Breast epithelium (tissue), 4 donors: Measurements from ENCODE around the gene MCM3. TPM values are rescaled to one million over a fixed set of nuclear protein-coding genes. Genes with fewer than 3 reads are reported as not detected.

Experiments
- DNase-seq, 2 donors: peaks; one replicate each; pipeline ENCODE4 v3.0.0-alpha.2; 2019; ENCODE audit warnings: low spot score in 2 of 2
- H3K27ac ChIP-seq, 2 donors: fragments of 200-600 bp; sonication (generic) in 1 of 2; one replicate each; pipeline ENCODE4 v1.5.1; 2016 to 2019; ENCODE audit warnings: mild to moderate bottlenecking in 1 of 2
- H3K27me3 ChIP-seq, 2 donors: fragments of 200-600 bp; sonication (generic) in 1 of 2; one replicate each; pipeline versions ENCODE4 v1.5.1 to v1.6.0; 2017 to 2019; ENCODE audit warnings: control low read depth in 1 of 2, mild to moderate bottlenecking in 1 of 2
- H3K36me3 ChIP-seq: fragments of 200-600 bp; one replicate; pipeline ENCODE4 v1.5.1; 2019
- H3K4me1 ChIP-seq, 2 donors: fragments of 200-600 bp; sonication (generic); one replicate each; pipeline ENCODE4 v1.5.1; 2016 to 2019; ENCODE audit warnings: control low read depth in 1 of 2
- H3K4me3 ChIP-seq, 3 donors: fragments of 200-600 bp; sonication (generic); 1 replicate in 2 of 3; 2 replicates in 1 of 3; pipeline ENCODE4 v1.5.1; 2016 to 2019; ENCODE audit warnings: mild to moderate bottlenecking in 3 of 3, moderate library complexity in 2 of 3
- H3K9me3 ChIP-seq, 2 donors: fragments of 200-600 bp; sonication (generic) in 1 of 2; one replicate each; pipeline ENCODE4 v1.5.1; 2016 to 2019; ENCODE audit warnings: control low read depth in 1 of 2
- CTCF ChIP-seq, 3 donors: fragments of 450-650 bp; IDR thresholded peaks; one replicate each; pipeline ENCODE4 v1.5.1; 2016 to 2017; ENCODE audit warnings: antibody characterized with exemption in 3 of 3, mild to moderate bottlenecking in 3 of 3, moderate library complexity in 3 of 3
- POLR2A ChIP-seq: fragments of 450-650 bp; IDR thresholded peaks from one replicate; pipeline ENCODE4 v1.6.1; 2016; ENCODE audit warnings: antibody characterized with exemption, mild to moderate bottlenecking, moderate library complexity
- POLR2AphosphoS5 ChIP-seq, 3 donors: sonication (generic); formaldehyde crosslinking; IDR thresholded peaks; one replicate each; pipeline ENCODE4 v1.6.1; 2017; ENCODE audit warnings: antibody characterized with exemption in 3 of 3
- intact Hi-C: fragments of 100-400 bp; cut with DNase I; formaldehyde crosslinking; loops from one replicate; pipeline ENCODE4 v1.15.1; 2023; ENCODE audit warnings: low total_unique reads
- total RNA-seq, 3 donors: library from RNA; depleted of rRNA; stranded (reverse); fragments of >200 nt; gene quantifications; one replicate each; pipeline ENCODE4 v1.1.0, GENCODE V29; 2016

The MCM3 gene
- total RNA-seq, 3 donors from 2014 or later, result 31.2 to 44.5 (median 43.3) TPM

DNA sequence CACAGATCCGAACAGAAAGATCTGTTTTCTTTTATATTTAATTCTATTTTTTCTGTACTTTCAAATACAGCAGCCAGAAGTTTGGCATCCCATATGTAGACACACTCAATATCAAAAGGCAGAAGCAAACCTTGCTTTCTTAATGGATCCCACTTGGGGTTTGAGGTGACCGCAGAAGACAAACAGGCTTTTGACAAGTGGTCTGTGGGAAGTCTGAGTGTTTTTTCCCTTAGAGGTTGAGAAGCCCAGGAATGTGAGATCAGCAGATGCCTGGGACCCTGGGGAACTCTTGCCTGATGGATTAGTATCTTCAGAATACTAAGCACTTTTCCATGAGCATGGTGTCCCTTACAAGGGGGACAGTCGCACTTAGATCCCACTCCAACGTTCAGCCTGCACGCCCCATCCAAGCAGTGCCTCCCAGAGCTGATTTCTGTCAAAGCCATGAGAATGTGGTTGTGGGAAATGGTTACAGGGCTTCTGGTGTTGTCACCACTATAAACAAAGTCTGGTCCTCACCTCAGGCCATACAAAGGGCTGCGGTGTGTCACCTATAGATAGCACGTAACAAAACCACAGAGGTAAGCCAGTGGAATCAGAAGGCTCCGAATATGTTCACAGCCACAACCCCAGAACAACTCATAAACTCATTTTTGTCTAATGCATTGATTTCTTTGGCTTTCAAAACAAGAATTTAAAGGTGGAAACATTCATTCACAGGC is 53.0 kb downstream of the MCM3 start:
- TF ChIP-seq CTCF (IDR thresholded peaks at IDR 0.05) (no peak), POLR2A (no peak), POLR2AphosphoS5 (IDR thresholded peaks at IDR 0.05) (no peak)
- Histone ChIP-seq H3K36me3 (no peaks in the 10 kb centered on the region), H3K27ac (no peak overlapping the region), H3K27me3 (peaks cover 0 to 7% of the 10 kb centered on the region in 2 donors), H3K9me3 (no peaks in the 10 kb centered on the region), H3K4me3 (no peak overlapping the region), H3K4me1 (no peaks in the 10 kb centered on the region)
- DNase-seq, result no peak
- intact Hi-C loops, result no loop called here

GRCh38 chr6:52230685-52231084 is 53.9 kb downstream of the MCM3 start:
- no peaks in the 10 kb centered on the region for H3K4me1 ChIP-seq
- H3K27ac ChIP-seq, result no peak overlapping the region
- no peak for DNase-seq
- TF ChIP-seq POLR2A (no peak), POLR2AphosphoS5 (IDR thresholded peaks at IDR 0.05) (no peak), CTCF (IDR thresholded peaks at IDR 0.05) (no peak)
- peaks cover 0 to 2% of the 10 kb centered on the region in 2 donors for H3K27me3 ChIP-seq
- no peaks in the 10 kb centered on the region for H3K36me3 ChIP-seq
- no peak overlapping the region for H3K4me3 ChIP-seq
- intact Hi-C loops, result no loop called here
- no peaks in the 10 kb centered on the region for H3K9me3 ChIP-seq

DNA sequence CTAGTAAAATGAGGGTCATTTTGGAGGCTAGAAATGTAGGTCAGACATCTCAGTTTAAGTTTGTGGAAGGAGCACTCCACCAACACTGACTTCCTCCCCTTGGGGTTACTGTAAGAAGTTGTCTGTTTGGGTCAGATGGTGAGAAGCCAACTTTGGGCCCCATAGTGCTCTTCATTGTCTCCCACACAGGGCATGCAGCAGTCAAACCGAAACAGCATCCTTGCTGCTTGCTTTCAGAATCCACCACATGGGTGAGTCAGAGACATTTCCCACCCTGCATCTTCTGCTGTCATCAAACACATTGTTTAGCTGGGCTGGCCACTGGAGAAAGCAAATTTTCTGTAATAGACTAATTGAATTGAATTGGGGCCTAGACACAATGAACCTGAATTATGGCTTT is 57.0 kb downstream of the MCM3 start:
- Histone ChIP-seq H3K9me3 (no peaks in the 10 kb centered on the region), H3K4me1 (no peaks in the 10 kb centered on the region), H3K36me3 (no peaks in the 10 kb centered on the region), H3K27ac (no peak overlapping the region), H3K4me3 (no peak overlapping the region), H3K27me3 (no peaks in the 10 kb centered on the region)
- intact Hi-C loops, result no loop called here
- DNase-seq, result no peak
- no peak for TF ChIP-seq POLR2A
- no peak for TF ChIP-seq POLR2AphosphoS5 (IDR thresholded peaks at IDR 0.05)
- no peak for TF ChIP-seq CTCF (IDR thresholded peaks at IDR 0.05)

- Histone ChIP-seq H3K27ac (no peak overlapping the region), H3K9me3 (no peaks in the 10 kb centered on the region), H3K4me3 (no peak overlapping the region), H3K4me1 (no peaks in the 10 kb centered on the region), H3K36me3 (no peaks in the 10 kb centered on the region), H3K27me3 (no peaks in the 10 kb centered on the region)
- TF ChIP-seq POLR2AphosphoS5 (IDR thresholded peaks at IDR 0.05) (no peak), POLR2A (no peak), CTCF (IDR thresholded peaks at IDR 0.05) (no peak)
- intact Hi-C loops, result no loop called here
- no peak for DNase-seq
Measured at GRCh38 chr6:52221302-52221701, 63.2 kb downstream of the MCM3 start.

- Histone ChIP-seq H3K36me3 (no peaks in the 10 kb centered on the region), H3K27me3 (no peaks in the 10 kb centered on the region), H3K4me1 (no peaks in the 10 kb centered on the region), H3K4me3 (no peak overlapping the region), H3K9me3 (no peaks in the 10 kb centered on the region), H3K27ac (no peak overlapping the region)
- intact Hi-C loops, result no loop called here
- no peak for TF ChIP-seq POLR2A
- no peak for TF ChIP-seq POLR2AphosphoS5 (IDR thresholded peaks at IDR 0.05)
- no peak for TF ChIP-seq CTCF (IDR thresholded peaks at IDR 0.05)
- no peak for DNase-seq
Measured at GRCh38 chr6:52217761-52218160, 66.8 kb downstream of the MCM3 start.
